Measurements from ENCODE around the gene DYNAP.

GRCh38 chr18:54607213-54608027 lies 16.4 kb downstream of the DYNAP start:
- TF ChIP-seq CTCF (IDR thresholded peaks at IDR 0.05; ENCODE audit: low read length) (no peak), EZH2phosphoT487 (IDR thresholded peaks at IDR 0.05; ENCODE audit: low read length) (no peak), EZH2 (optimal IDR thresholded peaks at IDR 0.05; ENCODE audit: low read depth, low read length) (no peak)
